GM18870 (cell line): ENCODE results near the gene ACOXL.

ENCODE experiments used
- ATAC-seq: cut with Tn5 transposase; IDR thresholded peaks from one replicate; pipeline ENCODE4 v1.9.1; 2021; ENCODE audit warnings: moderate library complexity; ENCODE audit not compliant: unreplicated experiment

ACOXL gene

DNA sequence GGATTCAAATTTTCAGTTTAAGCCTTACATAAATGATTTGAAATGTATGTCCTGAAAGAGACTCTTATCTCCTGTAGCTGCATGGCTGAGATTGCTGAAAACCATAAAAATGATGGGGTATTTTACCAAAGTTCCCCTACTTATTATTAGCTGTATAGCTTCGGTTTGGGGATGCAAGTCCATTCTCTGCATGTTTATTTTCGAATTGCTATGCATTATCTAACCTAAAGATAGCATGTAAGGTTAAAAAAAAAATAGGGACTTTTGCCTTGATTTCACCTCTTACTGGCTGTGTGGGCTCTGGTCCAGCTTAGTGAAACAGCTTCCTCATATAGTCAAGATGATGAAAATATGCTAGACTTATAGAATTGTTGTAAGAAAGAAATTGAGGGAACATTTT is 14.0 kb upstream of the ACOXL start:
- ATAC-seq = no peak

DNA sequence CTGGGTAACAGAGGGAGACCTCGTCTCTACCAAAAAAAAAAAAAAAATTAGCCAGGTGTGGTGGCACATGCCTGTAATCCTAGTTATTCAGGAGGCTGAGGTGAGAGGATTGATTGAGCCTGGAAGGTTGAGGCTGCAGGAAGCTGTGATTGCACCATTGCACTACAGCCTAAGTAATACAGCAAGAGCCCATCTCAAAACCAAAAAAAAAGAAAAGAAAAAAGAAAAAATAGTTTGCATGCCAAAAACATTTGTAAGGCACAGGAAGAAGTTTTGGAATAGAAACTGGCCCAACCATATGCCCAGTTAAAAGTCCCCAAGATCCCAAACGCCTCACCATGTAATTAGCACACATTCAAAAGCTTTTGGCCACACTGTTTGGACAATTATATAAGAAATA is 13.4 kb upstream of the ACOXL start:
- ATAC-seq = no peak

DNA sequence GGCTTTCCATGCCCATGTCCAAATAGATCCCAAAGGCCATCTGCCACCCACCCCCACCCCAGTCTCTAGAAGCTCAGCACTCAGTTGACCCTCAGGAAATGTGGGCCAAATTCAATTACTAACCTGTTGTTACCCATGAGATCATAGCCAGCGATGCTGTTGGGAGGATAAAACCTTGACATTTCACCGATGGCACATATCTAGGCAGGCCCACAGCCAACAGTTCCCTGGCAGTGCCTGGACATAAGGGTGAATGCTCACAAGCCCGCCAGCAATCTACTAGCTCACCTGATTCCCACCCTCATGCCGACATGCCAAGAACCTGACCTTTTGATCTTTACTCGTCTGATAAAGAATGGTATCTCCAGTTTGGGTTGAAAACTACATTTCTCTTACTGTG is 11.8 kb upstream of the ACOXL start:
- no peak for ATAC-seq

- no peak for ATAC-seq
These were observed 7.6 kb upstream of the ACOXL start for GRCh38 chr2:110724820-110725219.

GRCh38 chr2:110725370-110725769 is 7.0 kb upstream of the ACOXL start:
- ATAC-seq = no peak

DNA sequence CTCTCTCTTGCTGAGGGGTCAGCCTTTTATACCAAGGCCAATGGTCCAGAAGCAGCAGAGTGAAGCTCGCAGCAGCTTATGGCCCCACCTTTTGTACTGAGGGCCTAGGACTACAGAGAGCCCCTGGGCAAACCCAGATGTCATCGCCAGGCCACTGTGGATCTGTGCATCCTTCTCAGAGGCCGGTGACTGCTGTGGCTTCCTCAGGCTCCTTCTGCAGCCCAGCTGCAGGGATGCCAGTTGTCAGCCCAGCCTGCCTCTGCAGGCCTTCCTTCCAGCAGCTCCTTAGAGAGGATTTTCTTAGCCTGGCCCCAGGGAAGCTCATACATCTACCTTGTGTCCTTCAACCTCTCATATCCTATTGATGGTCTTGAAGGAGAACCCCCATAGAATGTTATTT is 6.5 kb upstream of the ACOXL start:
- no peak for ATAC-seq

DNA sequence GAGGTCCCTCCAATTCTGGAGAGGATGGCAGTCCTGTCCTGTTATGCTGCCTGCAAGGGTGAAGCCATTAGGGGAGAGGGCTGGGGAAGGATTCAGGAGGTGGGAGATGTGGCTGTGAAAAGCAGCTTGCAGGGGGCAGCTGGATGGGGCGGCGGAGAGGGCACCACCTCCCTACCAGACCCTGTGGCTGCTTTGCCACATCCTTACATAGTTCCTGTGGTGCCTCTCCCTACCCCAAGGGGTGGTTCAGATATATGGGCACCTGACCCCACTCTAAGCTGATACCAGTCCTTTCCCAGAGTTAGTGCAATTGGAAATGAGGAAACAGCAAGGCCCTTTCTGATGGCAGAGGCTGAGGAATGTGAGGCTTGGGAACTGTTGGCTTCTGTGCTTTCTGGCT is 6.1 kb upstream of the ACOXL start:
- no peak for ATAC-seq

- no peak for ATAC-seq
These were observed 4.5 kb upstream of the ACOXL start for GRCh38 chr2:110727923-110728322.

DNA sequence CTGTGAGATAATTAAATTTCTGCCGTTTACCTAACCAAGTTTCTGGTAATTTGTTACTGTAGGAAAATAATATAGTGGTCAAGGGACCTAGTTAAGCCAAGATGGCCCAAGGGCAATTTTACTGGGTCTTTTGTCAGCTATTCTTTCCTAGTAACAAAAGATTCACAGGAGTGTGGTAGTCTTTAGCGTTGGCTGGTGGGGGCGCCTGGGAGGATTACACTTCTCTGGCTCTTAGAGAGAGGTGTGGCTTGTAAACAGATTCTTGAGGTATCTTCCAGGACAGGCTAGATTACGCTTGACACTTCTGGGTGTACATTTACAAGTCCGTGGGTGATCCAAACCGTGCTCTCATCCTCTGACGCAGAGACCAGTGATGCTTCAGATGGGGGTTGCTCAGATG is 3.3 kb upstream of the ACOXL start:
- no peak for ATAC-seq

DNA sequence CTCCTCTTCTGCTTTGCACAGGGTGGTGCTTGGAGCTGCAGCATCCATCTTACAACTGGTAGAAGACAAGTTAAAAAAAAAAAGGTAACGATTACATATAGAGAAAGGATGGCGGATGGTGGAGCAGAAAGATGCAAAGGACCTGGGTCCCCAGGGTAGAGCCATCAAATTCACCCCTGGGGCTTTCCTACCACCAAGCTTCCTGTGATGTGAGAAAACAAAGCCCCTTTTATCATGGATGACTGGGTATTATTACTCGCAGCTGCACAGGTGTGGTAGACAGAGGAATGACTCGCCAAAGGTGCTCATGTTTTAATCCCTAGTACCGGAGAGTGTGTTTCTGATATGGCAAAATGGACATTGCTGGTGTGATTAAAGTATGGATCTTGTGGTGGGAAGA is 1.3 kb upstream of the ACOXL start:
- ATAC-seq = no peak

DNA sequence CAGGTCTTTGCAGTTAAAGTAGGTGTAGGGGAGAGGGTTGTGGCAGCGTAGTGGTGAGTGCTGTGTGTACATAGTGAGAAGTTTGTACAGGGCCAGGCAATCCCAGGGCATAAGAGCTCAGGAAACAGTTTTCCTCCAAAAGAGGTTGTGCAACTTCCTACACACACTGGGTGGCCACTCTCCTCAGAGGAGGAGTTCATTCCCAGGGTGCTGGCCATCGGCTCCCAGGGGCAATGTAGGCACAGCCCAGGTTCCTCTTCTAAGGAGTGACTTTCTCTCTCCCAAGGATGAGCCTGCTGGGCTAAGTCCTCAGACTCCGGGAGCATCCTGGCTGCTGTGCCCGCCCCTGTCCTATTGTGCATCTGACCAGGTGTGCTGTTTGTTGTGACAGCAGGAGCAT is 3.0 kb downstream of the ACOXL start:
- no peak for ATAC-seq

GRCh38 chr2:110737783-110738182 is 5.4 kb downstream of the ACOXL start:
- ATAC-seq = no peak

DNA sequence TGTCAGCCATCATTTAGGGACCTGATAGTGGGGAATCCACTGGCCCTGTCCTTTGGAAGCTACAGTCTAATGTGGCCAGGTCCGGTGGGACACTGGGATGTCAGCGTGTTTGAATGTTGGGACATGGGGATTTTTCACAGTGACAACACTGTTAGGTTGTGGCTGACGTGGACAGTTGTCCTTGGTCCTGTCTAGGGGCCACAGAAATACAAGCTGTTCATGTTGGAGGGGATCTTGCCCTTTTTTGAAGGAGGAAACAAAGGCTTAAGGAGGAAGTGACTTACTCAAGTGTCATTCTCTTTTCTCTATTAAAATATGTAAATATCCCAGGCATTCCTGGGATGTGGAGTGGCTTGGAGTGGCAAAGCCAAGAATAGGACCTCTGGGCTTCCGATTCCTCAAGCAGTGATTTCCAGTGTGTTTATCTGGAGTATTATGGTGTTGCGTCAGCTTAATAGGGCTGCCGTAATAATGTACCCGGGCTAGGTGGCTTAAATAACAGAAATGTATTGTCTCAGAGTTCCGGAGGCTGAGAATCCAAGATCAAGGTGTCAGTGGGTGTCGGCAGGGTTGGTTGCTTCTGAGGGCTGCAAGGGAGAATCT is 8.5 kb downstream of the ACOXL start:
- no peak for ATAC-seq

GRCh38 chr2:110741491-110741980 is 9.2 kb downstream of the ACOXL start:
- ATAC-seq = no peak

DNA sequence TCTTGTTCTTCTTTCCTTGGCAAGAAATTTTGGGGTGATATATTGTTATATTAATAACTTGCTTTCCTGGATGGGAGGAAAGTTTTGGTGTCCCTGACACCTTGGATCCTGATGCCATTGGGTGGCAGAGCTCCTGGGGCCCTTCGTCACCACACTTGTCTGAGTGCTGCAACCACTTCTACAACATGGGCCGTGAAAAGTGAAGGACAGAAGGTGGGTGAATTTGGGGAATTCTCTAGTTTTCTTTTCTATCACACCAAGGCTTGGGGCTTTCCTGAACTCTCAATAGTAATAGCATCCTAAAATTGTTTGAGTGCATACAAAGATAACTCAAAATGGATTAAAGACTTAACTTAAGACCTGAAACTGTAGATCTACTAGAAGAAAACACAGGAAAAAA is 10.0 kb downstream of the ACOXL start:
- no peak for ATAC-seq

DNA sequence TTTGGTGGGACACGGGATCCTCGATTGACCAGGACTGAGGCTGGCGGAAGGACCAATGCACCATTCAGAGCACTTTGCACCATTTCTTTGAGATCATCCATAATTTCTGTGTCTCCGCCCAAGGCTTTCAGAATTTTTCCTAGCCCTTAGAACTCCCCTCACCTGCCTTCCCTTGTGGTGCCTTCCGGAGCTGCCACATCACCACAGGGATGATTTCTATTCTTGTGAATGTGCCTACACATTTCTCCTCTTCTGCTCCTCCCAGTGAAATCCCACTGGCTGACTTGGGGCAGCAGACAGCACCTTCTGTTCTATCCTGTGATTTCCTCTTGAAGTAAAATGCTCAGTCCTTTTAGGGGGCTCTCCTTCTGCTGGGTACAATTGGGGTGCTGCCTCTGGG is 11.2 kb downstream of the ACOXL start:
- ATAC-seq = no peak

GRCh38 chr2:110744429-110744828 is 12.1 kb downstream of the ACOXL start:
- ATAC-seq = no peak

DNA sequence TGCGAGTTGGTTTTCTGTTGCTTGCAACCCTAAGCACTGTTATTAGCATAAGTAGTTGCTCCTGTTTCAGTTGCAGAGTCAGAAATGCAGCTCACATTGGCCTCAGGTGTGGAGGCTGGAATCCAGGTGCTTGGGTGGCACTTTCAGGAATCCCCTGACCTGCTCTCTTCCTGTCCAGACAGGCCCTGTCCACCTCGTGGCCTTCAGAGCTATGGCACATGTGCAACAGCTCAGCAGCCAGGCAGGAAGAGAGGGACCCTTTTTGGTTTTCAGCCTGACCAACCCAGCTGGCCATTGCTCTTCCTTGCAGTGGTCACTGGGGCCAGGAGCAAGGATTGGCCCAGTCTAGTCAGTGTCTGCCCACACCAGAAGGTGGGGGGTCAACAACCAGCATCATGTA is 12.7 kb downstream of the ACOXL start:
- no peak for ATAC-seq

GRCh38 chr2:110746586-110747521 is 14.5 kb downstream of the ACOXL start:
- ATAC-seq = no peak

- ATAC-seq = no peak
These were observed 15.4 kb downstream of the ACOXL start for GRCh38 chr2:110747522-110748488.

- peak; percentile 95 for ATAC-seq
These were observed 16.1 kb downstream of the ACOXL start for GRCh38 chr2:110748489-110748867.
